HepG2 (cell line): Measurements from ENCODE around the gene ABCB11. TPM values are rescaled to one million over a fixed set of nuclear protein-coding genes. Genes with fewer than 3 reads are reported as not detected.

Source experiments
- ATAC-seq: fragments of 200-7000 bp; cut with Tn5 transposase; 3 replicates; pipeline ENCODE4 v1.9.1; 2020; ENCODE audit warnings: mild to moderate bottlenecking, moderate library complexity
- BruUV-seq: library from RNA; stranded (reverse); fragments of 400-500 nt; replicated peaks from 2 replicates; lab custom pipeline; 2021; lab: Mats Ljungman, UMichigan
- CTCF ChIA-PET: fragments of 300-600 bp; formaldehyde crosslinking; extraction: SDS; loops from one replicate; lab custom pipeline; 2021; ENCODE audit warnings: low total read pairs, inconsistent platforms, low intra/inter-chr PET ratio; lab: Yijun Ruan, JAX
- POLR2A ChIA-PET: fragments of 350-600 bp; sonication (Branson Sonifier 250); formaldehyde crosslinking; loops from one replicate; lab custom pipeline; 2020; ENCODE audit warnings: antibody characterized with exemption, inconsistent platforms; lab: Yijun Ruan, JAX
- DNase-seq: peaks from one replicate; pipeline ENCODE4 v3.0.0-alpha.2; 2015; ENCODE audit warnings: low spot score
- FAIRE-seq: peaks from 3 replicates; lab custom pipeline; 2011; peaks lifted over from hg19 to GRCh38; lab: Jason Lieb, UNC
- H2AFZ ChIP-seq: one replicate; pipeline ENCODE4 v1.6.1; 2011; ENCODE audit warnings: low read length, inconsistent platforms
- H3K27ac ChIP-seq: fragments of 300-600 bp; 3 replicates; pipeline ENCODE4 v1.8.0; 2011; ENCODE audit warnings: mixed run types, mild to moderate bottlenecking, mixed read lengths, low read length, inconsistent platforms; ENCODE audit not compliant: insufficient read depth; ENCODE audit errors: extremely low read length
- H3K27me3 ChIP-seq, 2 experiments: fragments of 200-600 bp in 1 of 2; 2 replicates in 1 of 2; 3 replicates in 1 of 2; pipeline versions ENCODE4 v1.6.0 to v1.8.0; 2011; ENCODE audit warnings: low read length in 2 of 2, mild to moderate bottlenecking in 2 of 2, moderate library complexity in 2 of 2, inconsistent platforms in 1 of 2; ENCODE audit not compliant: insufficient read depth in 2 of 2, control insufficient read depth in 1 of 2
- H3K36me3 ChIP-seq, 2 experiments: fragments of 200-600 bp in 1 of 2; replicated peaks in 1 of 2; 2 replicates in 1 of 2; 3 replicates in 1 of 2; pipeline versions ENCODE4 v1.5.1 to v1.8.0; 2011; ENCODE audit warnings: low read length in 2 of 2, inconsistent platforms in 1 of 2; ENCODE audit not compliant: insufficient read depth in 2 of 2, control insufficient read depth in 1 of 2
- H3K4me1 ChIP-seq: 2 replicates; pipeline ENCODE4 v1.5.1; 2012; ENCODE audit warnings: low read length, inconsistent platforms; ENCODE audit not compliant: insufficient read depth
- H3K4me2 ChIP-seq: 2 replicates; pipeline ENCODE4 v1.6.0; 2011; ENCODE audit warnings: low read depth, low read length, inconsistent platforms
- H3K4me3 ChIP-seq, 3 experiments: fragments of 200-600 bp in 1 of 3; sonication (generic), shearing (Covaris generic) in 1 of 3; replicated peaks in 1 of 3; 2 replicates each; pipeline ENCODE4 v1.5.1; 2011 to 2016; ENCODE audit warnings: low read length in 3 of 3, inconsistent platforms in 2 of 3, low read depth in 2 of 3, mild to moderate bottlenecking in 2 of 3, control low read depth in 1 of 3, mixed read lengths in 1 of 3; ENCODE audit not compliant: insufficient read depth in 1 of 3
- H3K79me2 ChIP-seq: one replicate; pipeline ENCODE4 v1.6.1; 2011; ENCODE audit warnings: low read length, inconsistent platforms; ENCODE audit not compliant: insufficient read depth
- H3K9ac ChIP-seq: 2 replicates; pipeline ENCODE4 v1.6.0; 2011; ENCODE audit warnings: mild to moderate bottlenecking, low read depth, low read length, inconsistent platforms; ENCODE audit not compliant: insufficient read depth
- H3K9me3 ChIP-seq: 2 replicates; pipeline ENCODE4 v1.5.1; 2012; ENCODE audit warnings: mild to moderate bottlenecking, low read length
- H4K20me1 ChIP-seq: 2 replicates; pipeline ENCODE4 v1.6.0; 2011; ENCODE audit warnings: inconsistent platforms, mild to moderate bottlenecking, low read length, moderate library complexity; ENCODE audit not compliant: insufficient read depth
- ATF1 ChIP-seq: IDR thresholded peaks from 2 replicates; pipeline ENCODE4 v1.6.1; 2016; ENCODE audit warnings: mild to moderate bottlenecking, control low read depth
- CEBPG ChIP-seq: IDR thresholded peaks from 2 replicates; pipeline ENCODE4 v1.6.1; 2016
- KDM5B ChIP-seq: sonication (generic); formaldehyde crosslinking; IDR thresholded peaks from 2 replicates; pipeline ENCODE4 v1.4.0; 2020; ENCODE audit warnings: missing genetic modification reagents, mild to moderate bottlenecking, borderline replicate concordance
- SIN3B ChIP-seq: fragments of 150-350 bp; IDR thresholded peaks from 2 replicates; pipeline ENCODE4 v1.6.1; 2014; ENCODE audit warnings: low read length
- ZEB1 ChIP-seq: IDR thresholded peaks from 2 replicates; pipeline ENCODE4 v1.6.1; 2012; ENCODE audit warnings: mild to moderate bottlenecking, low read depth, inconsistent platforms; ENCODE audit not compliant: insufficient replicate concordance
- ZNF496 ChIP-seq: sonication (generic); formaldehyde crosslinking; IDR thresholded peaks from 2 replicates; pipeline ENCODE4 v1.8.1; 2023; ENCODE audit warnings: mild to moderate bottlenecking, moderate library complexity, missing genetic modification reagents; ENCODE audit not compliant: insufficient replicate concordance
- ZNF839 ChIP-seq: sonication (generic); formaldehyde crosslinking; IDR thresholded peaks from 2 replicates; pipeline ENCODE4 v1.4.0; 2020; ENCODE audit warnings: missing genetic modification reagents, mild to moderate bottlenecking, borderline replicate concordance
- WGBS: methylation state at CpG from one replicate; pipeline ENCODE4 v1.1.6; 2017; ENCODE audit warnings: low lambda C conversion rate; 5-methylcytosine and 5-hydroxymethylcytosine counted together
- in situ Hi-C: cut with HindIII; loops from 2 replicates; pipeline ENCODE4 v1.10.0; 2017; ENCODE audit warnings: low pct_unique_long_range_greater_than_20kb; ENCODE audit not compliant: extremely low pct_ligation_motif_present
- intact Hi-C: fragments of 100-400 bp; cut with micrococcal nuclease; formaldehyde crosslinking; loops from one replicate; pipeline ENCODE4 v1.10.0; 2022; ENCODE audit not compliant: unreplicated experiment
- polyA plus RNA-seq, 8 experiments: library from polyadenylated mRNA; depleted of rRNA in 3 of 8; stranded (reverse) in 7 of 8; unstranded in 1 of 8; fragments of >200 nt; fragmentation: Illumina TruSeq in 4 of 8; extraction: Trizol in 4 of 8; gene quantifications; 2 replicates each; pipeline versions ENCODE4 v1.2.1 to v1.2.3, GENCODE V29; 2011 to 2016; ENCODE audit warnings: low read depth in 4 of 8, missing spikeins in 1 of 8, mixed read lengths in 1 of 8; ENCODE audit not compliant: insufficient read depth in 1 of 8
- total RNA-seq, 5 experiments: library from RNA; depleted of rRNA; stranded (reverse); fragments of >200 nt; fragmentation: Illumina TruSeq; extraction: Trizol; gene quantifications; 2 replicates each; pipeline ENCODE4 v1.2.3, GENCODE V29; 2016; ENCODE audit warnings: low read depth in 1 of 5
- TF ChIP-seq, protein P1 (sequence below): sonication (generic); formaldehyde crosslinking; IDR thresholded peaks from 2 replicates; pipeline ENCODE4 v1.5.1; 2020; ENCODE audit warnings: mild to moderate bottlenecking, missing genetic modification reagents, moderate library complexity

The ABCB11 gene
- total and polyA plus RNA-seq, 2 of the 13 experiments (the other 11 are each of a cell fraction or from before 2014, with no cell fraction given), result not detected

DNA sequence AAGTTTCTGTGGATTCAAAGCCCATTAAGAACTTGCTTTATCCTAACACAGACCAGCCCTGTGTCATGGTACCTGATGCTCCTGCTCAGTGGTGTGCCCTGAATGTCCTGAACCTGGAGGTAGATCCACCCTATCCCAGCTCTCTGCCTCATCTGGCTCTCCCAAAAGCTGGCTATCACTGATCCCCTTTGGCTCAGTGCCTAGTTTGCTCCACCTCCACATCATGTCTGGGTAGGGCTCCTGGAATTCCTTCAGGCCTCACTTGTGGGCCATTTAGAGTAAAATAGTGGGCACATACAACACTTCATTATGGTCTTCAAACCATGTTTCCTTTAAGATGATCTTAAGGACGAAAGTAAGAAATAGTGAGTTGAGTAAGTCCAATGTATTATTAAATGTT, 4.8 kb upstream of the ABCB11 start:
- CTCF ChIA-PET, result no interaction called here
- FAIRE-seq, result no peak
- ATAC-seq, result no peak

More for the DNA sequence above, 4.8 kb upstream of the ABCB11 start:
- H3K27me3 ChIP-seq, result no peaks in the 10 kb centered on the region
- intact Hi-C loops, result no loop called here
- H3K4me3 ChIP-seq, result no peak overlapping the region
- H2AFZ ChIP-seq, result no peak overlapping the region
- BruUV-seq, result no TSS peak
- no peaks in the 10 kb centered on the region for H3K4me1 ChIP-seq
- in situ Hi-C loops, result no loop called here
- TF ChIP-seq, protein P1, sequence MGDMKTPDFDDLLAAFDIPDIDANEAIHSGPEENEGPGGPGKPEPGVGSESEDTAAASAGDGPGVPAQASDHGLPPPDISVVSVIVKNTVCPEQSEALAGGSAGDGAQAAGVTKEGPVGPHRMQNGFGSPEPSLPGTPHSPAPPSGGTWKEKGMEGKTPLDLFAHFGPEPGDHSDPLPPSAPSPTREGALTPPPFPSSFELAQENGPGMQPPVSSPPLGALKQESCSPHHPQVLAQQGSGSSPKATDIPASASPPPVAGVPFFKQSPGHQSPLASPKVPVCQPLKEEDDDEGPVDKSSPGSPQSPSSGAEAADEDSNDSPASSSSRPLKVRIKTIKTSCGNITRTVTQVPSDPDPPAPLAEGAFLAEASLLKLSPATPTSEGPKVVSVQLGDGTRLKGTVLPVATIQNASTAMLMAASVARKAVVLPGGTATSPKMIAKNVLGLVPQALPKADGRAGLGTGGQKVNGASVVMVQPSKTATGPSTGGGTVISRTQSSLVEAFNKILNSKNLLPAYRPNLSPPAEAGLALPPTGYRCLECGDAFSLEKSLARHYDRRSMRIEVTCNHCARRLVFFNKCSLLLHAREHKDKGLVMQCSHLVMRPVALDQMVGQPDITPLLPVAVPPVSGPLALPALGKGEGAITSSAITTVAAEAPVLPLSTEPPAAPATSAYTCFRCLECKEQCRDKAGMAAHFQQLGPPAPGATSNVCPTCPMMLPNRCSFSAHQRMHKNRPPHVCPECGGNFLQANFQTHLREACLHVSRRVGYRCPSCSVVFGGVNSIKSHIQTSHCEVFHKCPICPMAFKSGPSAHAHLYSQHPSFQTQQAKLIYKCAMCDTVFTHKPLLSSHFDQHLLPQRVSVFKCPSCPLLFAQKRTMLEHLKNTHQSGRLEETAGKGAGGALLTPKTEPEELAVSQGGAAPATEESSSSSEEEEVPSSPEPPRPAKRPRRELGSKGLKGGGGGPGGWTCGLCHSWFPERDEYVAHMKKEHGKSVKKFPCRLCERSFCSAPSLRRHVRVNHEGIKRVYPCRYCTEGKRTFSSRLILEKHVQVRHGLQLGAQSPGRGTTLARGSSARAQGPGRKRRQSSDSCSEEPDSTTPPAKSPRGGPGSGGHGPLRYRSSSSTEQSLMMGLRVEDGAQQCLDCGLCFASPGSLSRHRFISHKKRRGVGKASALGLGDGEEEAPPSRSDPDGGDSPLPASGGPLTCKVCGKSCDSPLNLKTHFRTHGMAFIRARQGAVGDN (CRISPR knock-in tag), result no peak
- TF ChIP-seq ATF1 (CRISPR knock-in tag), result no peak
- TF ChIP-seq KDM5B (CRISPR knock-in tag), result no peak
- TF ChIP-seq ZNF496 (CRISPR knock-in tag), result no peak
- TF ChIP-seq ZEB1, result no peak
- no peak for TF ChIP-seq ZNF839 (CRISPR knock-in tag)
- no peak for TF ChIP-seq SIN3B
- TF ChIP-seq CEBPG, result no peak
- H4K20me1 ChIP-seq, result no peaks in the 10 kb centered on the region
- no peak overlapping the region for H3K27ac ChIP-seq
- H3K9ac ChIP-seq, result no peak overlapping the region
- POLR2A ChIA-PET, result no interaction called here
- no peak overlapping the region for H3K4me2 ChIP-seq
- H3K79me2 ChIP-seq, result no peaks in the 10 kb centered on the region
- H3K9me3 ChIP-seq, result no peaks in the 10 kb centered on the region
- no peaks in the 10 kb centered on the region for H3K36me3 ChIP-seq
- no peak for DNase-seq
- 28% methylated on average over 1 of the region's 1 CpG for WGBS
